ENCODE data around the gene BAZ1B.
"Not testable (repeated sequence)": the region's sequence is repeated elsewhere in the genome, so short reads cannot be mapped to it uniquely, and the experiment has no call there.

The BAZ1B gene

GRCh38 chr7:73522105-73522872, at the start of gene BAZ1B:
Gene BAZ1B, minus strand, starts transcription at chr7:73522293. Its CDS starts 360 bp downstream, at chr7:73521933.
- peak; percentile 86 for DNase-seq

- no peak for DNase-seq
Measured at GRCh38 chr7:73570977-73571376, 48.9 kb upstream of the BAZ1B start.

GRCh38 chr7:73570521-73570920, 48.4 kb upstream of the BAZ1B start:
- DNase-seq: no peak

DNA sequence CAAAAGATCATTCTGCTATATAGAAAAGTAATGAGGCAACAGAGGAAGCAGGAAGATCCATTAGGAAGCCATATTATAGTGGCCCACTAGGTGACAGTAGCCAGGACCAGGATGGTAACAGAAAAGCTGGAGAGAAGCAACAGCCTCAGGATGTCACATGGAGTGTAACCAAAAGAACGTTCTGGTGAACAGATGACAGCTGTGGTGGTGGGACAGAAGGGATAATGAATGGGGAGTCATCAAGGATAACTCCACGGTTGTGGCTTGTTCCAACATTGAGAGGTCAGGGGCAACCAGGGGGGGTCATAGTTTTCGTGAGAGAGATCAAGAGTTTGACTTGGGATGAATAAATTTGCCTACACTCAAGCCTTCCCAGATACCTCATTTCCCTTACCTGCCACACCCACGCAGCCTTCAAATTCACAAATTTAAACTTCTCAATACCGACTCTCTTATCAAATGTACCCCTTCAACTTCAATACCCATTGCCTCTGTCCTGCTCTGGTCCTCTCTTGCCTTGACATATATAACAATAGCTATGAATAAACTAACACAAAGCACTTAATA, 47.0 kb upstream of the BAZ1B start:
- no peak for DNase-seq

DNA sequence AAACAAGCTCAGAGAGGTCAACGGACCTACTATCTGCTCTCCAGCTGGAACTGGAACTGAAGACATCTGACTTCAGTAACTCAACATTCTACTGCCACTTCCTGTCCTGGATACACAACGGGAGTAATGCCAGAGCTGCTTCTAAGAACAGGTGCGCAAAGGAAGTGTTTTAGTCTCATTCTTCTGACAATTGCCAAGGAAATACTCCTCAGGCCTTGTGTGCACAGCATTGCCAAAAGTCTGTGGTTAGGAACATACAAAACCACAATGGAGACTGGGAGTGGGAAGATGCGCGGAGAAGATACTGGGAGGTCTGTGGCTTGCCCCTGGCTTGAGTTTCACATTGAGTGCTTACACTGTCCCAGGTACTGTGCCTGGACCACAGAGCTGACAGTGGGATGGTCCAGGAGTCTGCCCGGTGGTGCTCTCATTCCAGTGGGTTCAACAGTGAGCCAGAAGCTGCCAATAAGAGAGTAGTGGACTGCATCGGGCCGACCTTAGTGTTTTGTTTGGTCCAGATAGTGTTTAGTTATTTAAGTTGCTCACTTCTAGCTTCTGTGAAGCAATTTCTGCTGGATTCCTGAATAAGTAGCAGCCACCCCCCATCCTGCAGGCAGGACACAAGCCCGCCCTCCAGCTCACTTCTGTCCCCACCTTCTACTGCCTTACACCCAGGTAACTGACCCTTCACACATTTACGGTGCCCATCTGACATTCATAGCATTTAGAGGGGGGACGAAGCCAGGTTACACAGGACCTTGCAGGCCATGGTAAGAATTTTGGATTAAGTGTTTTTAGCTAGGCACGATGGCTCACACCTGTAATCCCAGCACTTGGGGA, 46.0 kb upstream of the BAZ1B start:
- DNase-seq: no peak

GRCh38 chr7:73567140-73567539, 45.0 kb upstream of the BAZ1B start:
- no peak for DNase-seq

GRCh38 chr7:73566431-73566830, 44.3 kb upstream of the BAZ1B start:
- DNase-seq: not testable (repeated sequence)

DNA sequence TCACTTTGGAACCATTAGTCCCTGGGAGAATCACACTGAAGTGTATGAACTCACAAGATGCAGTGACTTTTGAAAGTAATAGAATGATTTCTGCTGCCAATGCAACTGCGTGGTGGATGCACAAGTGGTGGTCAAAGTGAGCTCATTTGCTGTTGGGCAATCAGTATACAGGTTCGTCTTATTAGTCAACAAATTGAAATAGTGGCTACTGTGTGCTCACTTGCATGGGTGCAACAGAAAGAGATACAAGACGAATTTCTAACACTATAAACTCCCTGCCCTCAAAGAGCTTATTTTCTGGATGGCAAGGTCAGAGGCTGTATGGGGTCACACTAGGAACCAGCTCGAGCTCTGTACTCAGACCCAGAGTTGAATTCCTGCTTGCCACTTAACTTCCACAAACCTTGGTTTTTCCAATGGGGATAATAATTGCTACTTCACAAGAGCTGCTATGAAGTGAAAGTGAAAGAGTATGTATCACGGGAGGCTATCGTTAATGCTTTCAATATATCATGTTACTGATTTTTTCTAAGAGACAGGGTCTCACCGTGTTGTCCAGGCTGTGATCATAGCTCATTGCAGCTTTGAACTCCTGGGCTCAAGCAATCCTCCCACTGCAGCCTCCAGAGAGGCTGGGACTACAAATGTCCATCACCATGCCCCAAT, 43.7 kb upstream of the BAZ1B start:
- DNase-seq: no peak

- peak; percentile 18 for DNase-seq
Measured at GRCh38 chr7:73560109-73560835, 38.2 kb upstream of the BAZ1B start.

DNA sequence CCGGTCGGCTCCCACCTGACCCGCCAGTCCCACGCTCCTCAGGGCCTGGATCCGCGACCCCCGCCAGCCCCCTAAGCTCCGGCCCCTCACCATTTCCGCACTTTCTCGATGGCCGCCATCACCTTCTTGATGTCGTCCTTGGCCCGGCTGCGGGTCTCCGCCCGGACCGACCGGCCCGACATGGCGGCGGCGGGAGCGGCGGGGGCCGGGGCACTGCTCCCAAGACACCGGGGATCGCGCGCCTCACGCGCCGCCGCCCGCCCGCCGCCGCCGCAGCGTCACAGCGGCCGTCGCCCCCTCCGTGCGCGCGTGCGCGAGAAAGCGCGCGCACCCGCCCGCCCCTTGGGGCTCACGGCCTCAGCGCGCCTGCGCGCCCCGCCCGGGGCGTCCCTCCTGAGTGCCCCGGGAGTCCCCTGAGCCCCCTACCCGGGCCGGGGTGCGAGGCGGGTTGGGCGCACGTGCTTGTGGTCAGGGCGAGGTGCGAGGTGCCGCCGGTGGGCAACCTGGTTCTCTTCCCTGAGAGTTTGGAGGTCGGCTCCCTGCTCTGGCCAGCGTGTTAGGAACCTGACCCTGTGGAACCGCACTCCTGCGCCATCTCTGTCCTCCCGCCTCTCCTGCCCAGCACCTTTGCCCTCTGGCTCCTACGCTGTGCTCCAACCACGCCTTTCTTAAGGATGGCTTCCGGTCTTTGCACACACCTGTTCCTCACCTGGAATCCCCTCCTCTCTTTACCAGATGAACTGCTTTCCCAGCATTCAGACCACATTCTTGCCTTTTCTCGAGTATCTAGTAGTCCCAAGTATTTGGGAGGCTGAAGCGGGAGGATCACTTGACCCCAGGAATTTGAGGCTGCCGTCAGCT, 35.5 kb upstream of the BAZ1B start, which contains the start of gene BCL7B:
Gene BCL7B (minus strand): TSS at position 294 of the 861 bp plus-strand sequence. CDS start 112 bp downstream, at position 182.
- DNase-seq: no peak

GRCh38 chr7:73557108-73557396, 35.0 kb upstream of the BAZ1B start:
- DNase-seq: peak; percentile 69

DNA sequence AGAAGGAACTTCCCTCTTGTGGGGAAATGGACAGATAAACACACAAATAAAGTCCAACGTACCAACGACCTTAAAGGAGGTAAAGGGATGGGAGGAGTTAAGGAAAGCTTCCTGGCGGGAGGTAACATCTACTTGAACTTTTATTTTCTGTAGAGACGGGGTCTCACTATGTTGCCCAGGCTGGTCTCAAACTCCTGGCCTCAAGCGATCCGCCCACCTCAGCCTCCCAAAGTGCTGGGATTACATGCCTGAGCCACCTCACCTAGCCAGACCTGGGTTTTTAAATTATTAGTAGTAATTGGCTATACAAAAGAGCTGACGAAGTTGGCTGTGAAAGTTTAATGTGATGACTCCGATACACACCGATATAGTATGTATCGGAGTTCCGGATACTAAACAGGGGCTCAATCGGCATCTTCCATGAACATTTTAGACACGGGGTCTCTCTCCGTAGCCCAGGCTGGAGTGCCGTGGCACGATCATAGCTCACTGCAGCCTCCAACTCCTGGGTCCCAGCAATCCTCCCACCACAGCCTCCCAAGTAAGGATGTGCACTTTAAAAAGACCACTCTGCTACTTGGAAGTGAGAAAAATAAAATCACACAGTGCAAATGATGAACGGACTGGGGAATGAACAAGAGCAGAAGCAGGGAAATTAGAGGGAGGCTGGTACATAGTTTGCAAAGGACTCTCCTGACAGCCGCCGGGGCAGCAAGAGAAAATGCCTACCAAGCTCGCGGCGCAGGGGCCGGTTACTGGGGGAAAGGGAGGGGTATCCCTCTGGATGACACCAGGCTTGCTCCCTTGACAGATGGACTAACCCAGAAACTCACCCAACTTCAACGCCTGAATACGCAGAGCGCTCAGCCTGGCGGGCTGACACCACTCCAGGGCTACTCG, 34.4 kb upstream of the BAZ1B start:
- no peak for DNase-seq

- no peak for DNase-seq
Measured at GRCh38 chr7:73555411-73555982, 33.4 kb upstream of the BAZ1B start.

DNA sequence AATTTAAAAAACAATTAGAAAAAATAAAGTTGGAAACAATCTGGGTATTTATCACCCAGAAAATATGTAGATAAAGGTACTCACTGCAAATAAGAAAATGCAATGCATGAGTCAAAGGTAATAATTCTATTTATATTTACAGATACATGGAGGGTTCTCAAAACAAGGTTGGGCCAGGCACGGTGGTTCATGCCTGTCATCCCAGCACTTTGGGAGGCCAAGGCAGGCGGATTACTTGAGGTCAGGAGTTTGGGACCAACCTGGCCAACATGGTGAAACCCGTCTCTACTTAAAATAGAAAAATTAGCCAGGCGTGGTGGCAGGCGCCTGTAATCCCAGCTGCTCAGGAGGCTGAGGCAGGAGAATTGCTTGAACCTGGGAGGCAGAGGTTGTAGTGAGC, 28.0 kb upstream of the BAZ1B start:
- DNase-seq: not testable (repeated sequence)

GRCh38 chr7:73549176-73549575, 27.1 kb upstream of the BAZ1B start:
- no peak for DNase-seq

GRCh38 chr7:73547841-73548240, 25.7 kb upstream of the BAZ1B start:
- no peak for DNase-seq

DNA sequence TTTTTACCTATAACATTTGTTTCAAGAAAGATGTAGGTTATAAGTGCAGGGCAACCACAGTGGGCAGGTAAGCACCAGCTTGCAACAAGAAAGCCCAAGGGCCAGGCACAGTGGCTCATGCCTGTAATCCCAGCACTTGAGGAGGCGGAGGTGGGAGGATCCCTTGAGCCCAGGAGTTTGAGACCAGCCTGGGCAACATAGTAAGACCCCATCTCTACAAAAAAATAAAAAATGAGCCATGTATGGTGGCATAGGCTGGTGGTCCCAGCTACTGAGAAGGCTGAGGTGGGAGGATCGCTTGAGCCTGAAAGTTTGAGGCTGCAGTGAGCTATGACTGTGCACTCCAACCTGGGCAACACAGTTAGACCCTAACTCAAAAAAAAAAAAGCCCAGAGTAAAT, 22.6 kb upstream of the BAZ1B start:
- no peak for DNase-seq

DNA sequence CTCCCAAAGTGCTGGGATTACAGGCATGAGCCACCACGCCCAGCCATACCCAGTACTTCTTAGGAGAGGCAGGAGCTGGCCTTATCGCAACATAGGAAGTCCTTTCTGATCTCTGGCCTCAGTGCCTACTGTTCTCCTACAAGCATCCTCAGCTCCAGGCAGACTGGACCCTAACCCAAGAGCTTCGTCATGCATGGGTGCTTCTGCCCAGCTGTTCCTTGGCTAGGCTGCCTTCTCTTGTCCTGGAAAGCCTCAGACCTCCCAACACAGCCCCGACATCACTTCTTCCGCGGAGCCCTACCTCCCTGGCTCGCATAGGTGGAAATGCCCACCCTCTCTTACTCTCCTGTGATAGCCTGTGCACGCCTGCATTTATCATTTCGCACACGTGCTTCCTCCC, 19.6 kb upstream of the BAZ1B start:
- DNase-seq: no peak

DNA sequence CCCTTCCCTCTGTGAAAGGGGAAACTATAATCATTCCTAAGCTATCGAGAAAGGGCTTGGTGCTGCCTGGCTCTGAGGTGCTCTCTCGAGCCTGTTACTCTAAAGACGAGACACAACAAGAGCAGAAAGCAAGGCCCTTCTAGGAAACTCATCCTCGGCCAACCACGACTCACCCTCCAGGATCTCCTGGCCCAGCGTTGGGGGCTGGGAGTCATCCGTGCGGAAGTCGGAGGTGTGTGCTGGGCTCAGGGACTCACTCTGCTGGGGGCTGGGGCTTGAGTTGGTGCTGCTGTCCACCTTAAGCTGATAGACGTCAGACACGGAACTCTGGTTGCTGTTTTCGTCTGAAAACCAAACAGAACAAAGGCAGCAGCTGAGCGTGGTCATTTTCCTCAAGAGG, 17.6 kb upstream of the BAZ1B start:
- DNase-seq: no peak

DNA sequence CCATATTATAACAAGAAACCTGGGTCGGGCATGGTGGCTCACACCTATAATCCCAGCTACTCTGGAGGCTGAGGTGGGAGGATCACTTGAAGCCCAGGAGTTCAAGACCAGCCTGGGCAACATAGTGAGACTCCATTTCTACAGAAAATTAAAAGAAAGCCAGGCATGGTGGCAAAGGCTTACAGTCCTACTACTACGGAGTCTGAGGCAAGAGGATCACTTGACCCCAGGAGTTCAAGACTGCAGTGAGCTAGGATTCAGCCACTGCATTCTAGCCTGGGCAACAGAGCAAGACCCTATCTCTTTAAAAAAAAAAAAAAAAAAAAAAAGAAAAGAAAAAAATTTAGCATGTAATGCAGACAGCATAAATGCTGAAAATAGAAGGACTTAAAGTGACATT, 16.4 kb upstream of the BAZ1B start:
- not testable (repeated sequence) for DNase-seq
